ENCODE data around the gene RFTN1. TPM values are rescaled to one million over a fixed set of nuclear protein-coding genes. Genes with fewer than 3 reads are reported as not detected.
A peak's percentile ranks its signal among the peaks of the same experiment; 100 is the strongest.

The RFTN1 gene
- total RNA-seq, 1 experiment from 2014 or later: 2.2 TPM

DNA sequence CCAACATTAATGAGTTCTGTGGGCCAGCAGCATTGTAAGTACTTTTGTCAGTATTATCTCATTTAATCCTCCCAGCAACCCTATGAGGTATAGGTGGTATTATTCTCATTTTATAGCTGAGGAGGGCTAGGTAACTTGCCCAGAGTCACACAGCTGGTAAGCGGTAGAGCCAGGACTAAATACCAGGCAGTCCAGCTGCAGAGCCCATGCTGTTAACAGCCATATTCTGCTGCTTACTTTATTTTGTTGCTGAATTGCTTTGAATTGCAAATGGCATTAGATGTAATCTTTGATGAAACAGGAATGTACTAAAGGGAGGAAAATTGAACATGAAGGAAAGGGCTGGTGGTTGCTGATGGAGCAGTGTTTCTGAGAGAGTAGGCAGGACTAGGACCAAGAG lies 228.9 kb downstream of the RFTN1 start:
- H3K27me3 ChIP-seq (ENCODE audit: insufficient read depth, low read length): no peaks in the 10 kb centered on the region
- H2BK12ac ChIP-seq (ENCODE audit: insufficient read length, low read depth, low read length): no peak overlapping the region
- H4K91ac ChIP-seq (ENCODE audit: insufficient read length, low read depth, low read length): no peak overlapping the region
- no peak overlapping the region for H2BK15ac ChIP-seq (ENCODE audit: low read depth, low read length)
- no peak overlapping the region for H3T11ph ChIP-seq (ENCODE audit: low read length)
- no peak overlapping the region for H3K4ac ChIP-seq (ENCODE audit: low read depth, low read length)
- no peak overlapping the region for H3K27ac ChIP-seq (ENCODE audit: insufficient read length, low read depth, low read length)
- WGBS (ENCODE audit: extremely low coverage, insufficient read length, low lambda C conversion rate): no CpG with 5 or more reads among the region's 1 CpG
- no peak overlapping the region for H3K9ac ChIP-seq (ENCODE audit: extremely low read depth, insufficient read length, low read length)
- no peak overlapping the region for H2BK120ac ChIP-seq (ENCODE audit: low read depth, low read length, poor library complexity, severe bottlenecking)
- no peak overlapping the region for H3K56ac ChIP-seq (ENCODE audit: insufficient read length, low read depth, low read length)
- no peak overlapping the region for H4K8ac ChIP-seq (replicated peaks; ENCODE audit: insufficient read length, low read depth, low read length)
- no peaks in the 10 kb centered on the region for H3K23me2 ChIP-seq (ENCODE audit: insufficient read length, low read depth, low read length, poor library complexity, severe bottlenecking)
- no peak overlapping the region for H3K18ac ChIP-seq (ENCODE audit: insufficient read length, low read depth, low read length)
- H2BK20ac ChIP-seq (ENCODE audit: low read depth, low read length, poor library complexity, severe bottlenecking): no peak overlapping the region
- no peak for TF ChIP-seq CTCF (conservative IDR thresholded peaks at IDR 0.05)
- peaks cover 7 to 32% (median 8%) of the 10 kb centered on the region in 3 experiments; a peak in 6 of 7 replicates for H3K36me3 Mint-ChIP-seq (ENCODE audit: insufficient read depth in 1 of 3, low read depth in 3 of 3)
- no peaks in the 10 kb centered on the region for H3K4me1 Mint-ChIP-seq
- H3K9me3 Mint-ChIP-seq: no peaks in the 10 kb centered on the region
- no peak for DNase-seq
- H4K5ac ChIP-seq (ENCODE audit: insufficient read length, low read depth, low read length): no peak overlapping the region
- H2AK5ac ChIP-seq (ENCODE audit: insufficient read length, low read length): no peak overlapping the region
- H3K9me3 ChIP-seq (ENCODE audit: control insufficient read depth, low read depth, low read length): no peaks in the 10 kb centered on the region
- H2AFZ ChIP-seq (ENCODE audit: low read length): no peak overlapping the region
- no peaks in the 10 kb centered on the region for H3K79me1 ChIP-seq (ENCODE audit: insufficient read depth, low read depth, low read length, poor library complexity, severe bottlenecking)
- H3K27ac Mint-ChIP-seq: peak overlapping the region in 2 of 3 experiments; percentile 26 to 46; a peak in 2 of 7 replicates
- H3K4me1 ChIP-seq (ENCODE audit: insufficient read depth, low read length): no peaks in the 10 kb centered on the region
- H3K14ac ChIP-seq (ENCODE audit: insufficient read depth, low read length): no peak overlapping the region
- H3K4me3 Mint-ChIP-seq: no peak overlapping the region
- H3K4me2 ChIP-seq (ENCODE audit: insufficient read depth, insufficient read length, low read length): no peak overlapping the region
- H3K27me3 Mint-ChIP-seq (ENCODE audit: low read depth): no peaks in the 10 kb centered on the region
- no peak overlapping the region for H3K23ac ChIP-seq (ENCODE audit: insufficient read length, low read depth, low read length)
- H3K79me2 ChIP-seq (ENCODE audit: insufficient read depth, low read length): no peaks in the 10 kb centered on the region
- no peaks in the 10 kb centered on the region for H4K20me1 ChIP-seq (ENCODE audit: control insufficient read depth, insufficient read depth, insufficient read length)
- H2BK5ac ChIP-seq (ENCODE audit: insufficient read length, low read length): no peak overlapping the region
